Brain microvascular endothelial cell (primary cell): ENCODE measurements around the gene CUX1.
"Not testable (repeated sequence)": the region's sequence is repeated elsewhere in the genome, so short reads cannot be mapped to it uniquely, and the experiment has no call there.

Experiments used
- DNase-seq: peaks from one replicate; pipeline ENCODE4 v3.0.0-alpha.2; 2020
- H3K27ac ChIP-seq: fragments of 250-450 bp; sonication (Bioruptor Pico); 2 replicates; pipeline ENCODE4 v1.5.1; 2020; ENCODE audit warnings: mild to moderate bottlenecking, moderate library complexity
- H3K27me3 ChIP-seq: fragments of 250-450 bp; sonication (Bioruptor Pico); replicated peaks from 2 replicates; pipeline ENCODE4 v1.5.1; 2020; ENCODE audit warnings: mild to moderate bottlenecking
- H3K36me3 ChIP-seq: fragments of 250-450 bp; sonication (Bioruptor Pico); replicated peaks from 2 replicates; pipeline ENCODE4 v1.5.1; 2020; ENCODE audit warnings: mild to moderate bottlenecking
- H3K4me3 ChIP-seq: 2 replicates; pipeline ENCODE4 v1.5.1; 2011; ENCODE audit warnings: low read depth, mild to moderate bottlenecking, control low read depth, low read length, moderate library complexity
- CTCF ChIP-seq: IDR thresholded peaks from 2 replicates; pipeline ENCODE4 v1.5.1; 2011; ENCODE audit warnings: low read depth, mild to moderate bottlenecking, moderate library complexity, low read length, control low read depth, inconsistent platforms; ENCODE audit errors: missing control alignments
- in situ Hi-C: cut with HindIII; loops from 2 replicates; pipeline ENCODE4 v1.10.0; 2017; ENCODE audit warnings: low sequenced_read_pairs, low pct_ligation_motif_present

CUX1 gene

GRCh38 chr7:102049765-102050164 is 232.3 kb downstream of the CUX1 start:
- in situ Hi-C loops, result no loop called here
- Histone ChIP-seq H3K36me3 (no peaks in the 10 kb centered on the region), H3K27me3 (no peaks in the 10 kb centered on the region), H3K27ac (no peak overlapping the region), H3K4me3 (no peak overlapping the region)
- no peak for TF ChIP-seq CTCF
- DNase-seq, result no peak

GRCh38 chr7:102050864-102051460 is 233.5 kb downstream of the CUX1 start:
- DNase-seq, result no peak
- Histone ChIP-seq H3K27me3 (no peaks in the 10 kb centered on the region), H3K4me3 (no peak overlapping the region), H3K27ac (no peak overlapping the region), H3K36me3 (no peaks in the 10 kb centered on the region)
- in situ Hi-C loops, result no loop called here
- TF ChIP-seq CTCF, result no peak

- in situ Hi-C loops, H3K27ac ChIP-seq, H3K27me3 ChIP-seq, H3K36me3 ChIP-seq, DNase-seq, H3K4me3 ChIP-seq: not testable (repeated sequence)
These were observed 234.3 kb downstream of the CUX1 start for GRCh38 chr7:102051736-102052135.

- in situ Hi-C loops, result no loop called here
- Histone ChIP-seq H3K36me3 (no peaks in the 10 kb centered on the region), H3K4me3 (no peak overlapping the region), H3K27ac (no peak overlapping the region), H3K27me3 (no peaks in the 10 kb centered on the region)
- TF ChIP-seq CTCF, result no peak
- DNase-seq, result no peak
These were observed 236.7 kb downstream of the CUX1 start for GRCh38 chr7:102054158-102054557.

GRCh38 chr7:102055181-102055976 is 238.0 kb downstream of the CUX1 start:
- Histone ChIP-seq H3K36me3 (no peaks in the 10 kb centered on the region), H3K4me3 (no peak overlapping the region), H3K27me3 (no peaks in the 10 kb centered on the region), H3K27ac (no peak overlapping the region)
- no peak for DNase-seq
- TF ChIP-seq CTCF, result no peak
- in situ Hi-C loops, result no loop called here

GRCh38 chr7:102059524-102059923 is 242.1 kb downstream of the CUX1 start:
- TF ChIP-seq CTCF, result no peak
- H3K4me3 ChIP-seq, result no peak overlapping the region
- in situ Hi-C loops, result no loop called here
- no peaks in the 10 kb centered on the region for H3K27me3 ChIP-seq
- H3K27ac ChIP-seq, result no peak overlapping the region
- no peak for DNase-seq
- no peaks in the 10 kb centered on the region for H3K36me3 ChIP-seq
